ENCODE results near the gene RRAGD.

Gene RRAGD

DNA sequence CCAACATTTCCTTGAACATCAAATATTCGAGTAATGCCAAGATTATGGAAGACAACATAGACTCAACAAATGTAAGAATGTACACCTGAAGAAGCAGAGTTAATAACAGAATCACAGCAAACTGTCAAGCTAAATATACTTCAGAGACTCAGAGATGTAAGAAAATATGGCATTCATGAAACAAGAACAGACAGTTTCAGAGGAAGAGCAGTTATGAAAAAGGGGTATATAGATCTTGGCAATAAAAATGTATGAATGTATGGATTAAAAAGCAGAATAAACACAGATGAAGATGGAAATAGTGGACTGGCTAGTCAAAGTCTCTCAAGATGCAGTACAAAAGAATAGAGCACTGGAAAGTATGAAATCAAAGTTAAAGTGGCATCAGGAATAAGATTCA is 18.4 kb downstream of the RRAGD start:
- no peak for DNase-seq (ENCODE audit: extremely low read depth, low read depth)
- H3K4me3 ChIP-seq (replicated peaks; ENCODE audit: low read depth, low read length), result no peak overlapping the region
- TF ChIP-seq, protein P1, sequence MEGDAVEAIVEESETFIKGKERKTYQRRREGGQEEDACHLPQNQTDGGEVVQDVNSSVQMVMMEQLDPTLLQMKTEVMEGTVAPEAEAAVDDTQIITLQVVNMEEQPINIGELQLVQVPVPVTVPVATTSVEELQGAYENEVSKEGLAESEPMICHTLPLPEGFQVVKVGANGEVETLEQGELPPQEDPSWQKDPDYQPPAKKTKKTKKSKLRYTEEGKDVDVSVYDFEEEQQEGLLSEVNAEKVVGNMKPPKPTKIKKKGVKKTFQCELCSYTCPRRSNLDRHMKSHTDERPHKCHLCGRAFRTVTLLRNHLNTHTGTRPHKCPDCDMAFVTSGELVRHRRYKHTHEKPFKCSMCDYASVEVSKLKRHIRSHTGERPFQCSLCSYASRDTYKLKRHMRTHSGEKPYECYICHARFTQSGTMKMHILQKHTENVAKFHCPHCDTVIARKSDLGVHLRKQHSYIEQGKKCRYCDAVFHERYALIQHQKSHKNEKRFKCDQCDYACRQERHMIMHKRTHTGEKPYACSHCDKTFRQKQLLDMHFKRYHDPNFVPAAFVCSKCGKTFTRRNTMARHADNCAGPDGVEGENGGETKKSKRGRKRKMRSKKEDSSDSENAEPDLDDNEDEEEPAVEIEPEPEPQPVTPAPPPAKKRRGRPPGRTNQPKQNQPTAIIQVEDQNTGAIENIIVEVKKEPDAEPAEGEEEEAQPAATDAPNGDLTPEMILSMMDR (IDR thresholded peaks at IDR 0.05; ENCODE audit: low read depth, low read length, missing control alignments), result no peak

- DNase-seq (ENCODE audit: extremely low read depth, low read depth), result no peak
- H3K4me3 ChIP-seq (replicated peaks; ENCODE audit: low read depth, low read length), result no peak overlapping the region
- TF ChIP-seq, protein P1 (IDR thresholded peaks at IDR 0.05; ENCODE audit: low read depth, low read length, missing control alignments), result no peak
These were observed 19.2 kb downstream of the RRAGD start for GRCh38 chr6:89392823-89393222.

DNA sequence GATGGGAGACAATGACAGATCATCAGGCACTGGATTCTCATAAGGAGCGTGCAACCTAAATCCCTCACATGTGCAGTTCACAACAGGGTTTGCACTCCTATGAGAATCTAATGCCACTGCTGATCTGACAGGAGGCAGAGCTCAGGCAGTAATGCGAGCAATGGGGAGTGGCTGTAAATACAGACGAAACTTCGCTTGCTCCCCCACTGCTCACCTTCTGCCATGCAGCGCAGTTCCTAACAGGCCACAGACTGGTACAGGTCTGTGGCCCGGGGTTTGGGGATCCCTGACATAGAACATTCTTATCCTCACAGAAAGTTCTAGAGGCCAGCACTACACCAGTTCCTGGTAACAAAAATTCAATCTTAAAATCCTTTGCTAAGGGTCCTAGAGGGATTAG is 23.2 kb downstream of the RRAGD start:
- no peak overlapping the region for H3K4me3 ChIP-seq (replicated peaks; ENCODE audit: low read depth, low read length)
- DNase-seq (ENCODE audit: extremely low read depth, low read depth), result no peak
- TF ChIP-seq, protein P1 (IDR thresholded peaks at IDR 0.05; ENCODE audit: low read depth, low read length, missing control alignments), result no peak

DNA sequence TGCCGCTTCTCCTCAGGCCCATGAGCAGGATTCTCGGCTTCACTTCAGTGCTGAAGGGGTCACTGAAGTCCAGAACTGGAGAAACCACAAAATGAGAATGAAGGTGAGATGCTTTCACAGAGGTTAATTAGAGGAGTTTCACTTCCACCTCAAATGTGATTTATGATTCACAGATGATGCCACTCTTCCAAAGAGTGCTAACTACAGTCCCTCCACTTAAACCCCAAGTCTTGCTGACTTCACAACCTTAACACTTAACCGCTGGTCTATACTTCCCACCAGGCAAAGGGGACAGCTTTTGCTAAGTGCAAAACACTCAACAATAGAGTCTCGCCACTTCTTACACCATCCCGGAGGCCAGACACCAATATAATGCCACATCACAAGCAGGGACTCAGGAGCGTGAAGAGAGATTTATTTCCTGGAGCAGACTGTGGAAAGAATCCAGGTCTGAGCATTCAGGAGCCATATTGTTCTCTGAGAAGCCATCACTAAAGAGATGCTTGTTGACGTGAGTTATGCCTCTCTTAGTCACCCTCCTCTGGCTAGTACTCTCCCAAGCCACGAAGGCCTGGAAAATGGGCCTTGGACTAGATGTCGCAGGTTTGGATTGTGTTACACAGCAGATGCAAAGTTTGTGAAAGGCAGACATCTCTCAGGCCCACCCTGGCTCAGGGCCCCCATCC is 24.4 kb downstream of the RRAGD start:
- no peak overlapping the region for H3K4me3 ChIP-seq (replicated peaks; ENCODE audit: low read depth, low read length)
- TF ChIP-seq, protein P1 (IDR thresholded peaks at IDR 0.05; ENCODE audit: low read depth, low read length, missing control alignments), result no peak
- DNase-seq (ENCODE audit: extremely low read depth, low read depth), result no peak

- TF ChIP-seq, protein P1 (IDR thresholded peaks at IDR 0.05; ENCODE audit: low read depth, low read length, missing control alignments), result no peak
- H3K4me3 ChIP-seq (replicated peaks; ENCODE audit: low read depth, low read length), result no peak overlapping the region
- DNase-seq (ENCODE audit: extremely low read depth, low read depth), result no peak
These were observed 25.1 kb downstream of the RRAGD start for GRCh38 chr6:89386917-89387491.

GRCh38 chr6:89385846-89386245 is 26.2 kb downstream of the RRAGD start:
- TF ChIP-seq, protein P1 (IDR thresholded peaks at IDR 0.05; ENCODE audit: low read depth, low read length, missing control alignments), result no peak
- no peak overlapping the region for H3K4me3 ChIP-seq (replicated peaks; ENCODE audit: low read depth, low read length)
- no peak for DNase-seq (ENCODE audit: extremely low read depth, low read depth)

Measured in HFF-Myc (cell line).